H9 (cell line): ENCODE data around the gene LRRC8E. TPM values are rescaled to one million over a fixed set of nuclear protein-coding genes. Genes with fewer than 3 reads are reported as not detected.

ENCODE experiments used
- DNase-seq: peaks from one replicate; pipeline ENCODE4 v3.0.0-alpha.2; 2017
- H2AFZ ChIP-seq: one replicate; pipeline ENCODE4 v1.6.1; 2013; ENCODE audit warnings: mild to moderate bottlenecking, low read length, control low read depth, moderate library complexity
- H2AK5ac ChIP-seq: 2 replicates; pipeline ENCODE4 v1.6.1; 2013; ENCODE audit warnings: low read length, control low read depth, mixed read lengths; ENCODE audit not compliant: insufficient read length
- H2BK120ac ChIP-seq: one replicate; pipeline ENCODE4 v1.6.1; 2013; ENCODE audit warnings: low read depth, mild to moderate bottlenecking, low read length, control low read depth, inconsistent platforms; ENCODE audit not compliant: poor library complexity, severe bottlenecking
- H2BK12ac ChIP-seq: 2 replicates; pipeline ENCODE4 v1.6.1; 2013; ENCODE audit warnings: low read length, control low read depth, mixed read lengths, low read depth; ENCODE audit not compliant: insufficient read length
- H2BK15ac ChIP-seq: 2 replicates; pipeline ENCODE4 v1.6.1; 2013; ENCODE audit warnings: low read depth, low read length, control low read depth
- H2BK20ac ChIP-seq: one replicate; pipeline ENCODE4 v1.6.1; 2013; ENCODE audit warnings: low read depth, mild to moderate bottlenecking, low read length, control low read depth, inconsistent platforms; ENCODE audit not compliant: poor library complexity, severe bottlenecking
- H2BK5ac ChIP-seq: 2 replicates; pipeline ENCODE4 v1.6.1; 2013; ENCODE audit warnings: low read length, control low read depth, mixed read lengths; ENCODE audit not compliant: insufficient read length
- H3K14ac ChIP-seq: 2 replicates; pipeline ENCODE4 v1.6.1; 2013; ENCODE audit warnings: low read length, control low read depth; ENCODE audit not compliant: insufficient read depth
- H3K18ac ChIP-seq: 2 replicates; pipeline ENCODE4 v1.6.1; 2013; ENCODE audit warnings: low read depth, mild to moderate bottlenecking, mixed read lengths, low read length, control low read depth; ENCODE audit not compliant: insufficient read length
- H3K23ac ChIP-seq: 2 replicates; pipeline ENCODE4 v1.6.1; 2013; ENCODE audit warnings: low read length, control low read depth, mixed read lengths, low read depth; ENCODE audit not compliant: insufficient read length
- H3K23me2 ChIP-seq: 2 replicates; pipeline ENCODE4 v1.6.1; 2013; ENCODE audit warnings: low read depth, mild to moderate bottlenecking, mixed read lengths, low read length, control low read depth; ENCODE audit not compliant: insufficient read length, poor library complexity, severe bottlenecking
- H3K27ac ChIP-seq: 2 replicates; pipeline ENCODE4 v1.5.1; 2013; ENCODE audit warnings: low read length, control low read depth, mixed read lengths, low read depth; ENCODE audit not compliant: insufficient read length
- H3K27me3 ChIP-seq: 2 replicates; pipeline ENCODE4 v1.6.1; 2013; ENCODE audit warnings: low read length, control low read depth, inconsistent platforms; ENCODE audit not compliant: insufficient read depth
- H3K4ac ChIP-seq: 2 replicates; pipeline ENCODE4 v1.6.1; 2013; ENCODE audit warnings: low read depth, mild to moderate bottlenecking, control low read depth, inconsistent platforms, low read length, moderate library complexity
- H3K4me1 ChIP-seq: 2 replicates; pipeline ENCODE4 v1.6.1; 2013; ENCODE audit warnings: low read length, control low read depth, inconsistent platforms; ENCODE audit not compliant: insufficient read depth
- H3K4me2 ChIP-seq: 2 replicates; pipeline ENCODE4 v1.6.1; 2013; ENCODE audit warnings: low read length, control low read depth, mixed read lengths; ENCODE audit not compliant: insufficient read length, insufficient read depth
- H3K56ac ChIP-seq: 2 replicates; pipeline ENCODE4 v1.6.1; 2013; ENCODE audit warnings: low read depth, mild to moderate bottlenecking, mixed read lengths, low read length, control low read depth; ENCODE audit not compliant: insufficient read length
- H3K79me1 ChIP-seq: 2 replicates; pipeline ENCODE4 v1.6.1; 2013; ENCODE audit warnings: low read depth, mild to moderate bottlenecking, moderate library complexity, low read length, control low read depth, inconsistent platforms; ENCODE audit not compliant: insufficient read depth, poor library complexity, severe bottlenecking
- H3K79me2 ChIP-seq: 2 replicates; pipeline ENCODE4 v1.6.1; 2013; ENCODE audit warnings: low read length, control low read depth, inconsistent platforms; ENCODE audit not compliant: insufficient read depth
- H3K9ac ChIP-seq: 2 replicates; pipeline ENCODE4 v1.6.1; 2013; ENCODE audit warnings: low read length, control low read depth, mixed read lengths; ENCODE audit not compliant: insufficient read length; ENCODE audit errors: extremely low read depth
- H3K9me3 ChIP-seq: one replicate; pipeline ENCODE4 v1.6.1; 2013; ENCODE audit warnings: low read depth, low read length, inconsistent platforms; ENCODE audit not compliant: control insufficient read depth
- H3T11ph ChIP-seq: one replicate; pipeline ENCODE4 v1.6.1; 2013; ENCODE audit warnings: mild to moderate bottlenecking, low read length, control low read depth, inconsistent platforms
- H4K20me1 ChIP-seq: one replicate; pipeline ENCODE4 v1.6.1; 2013; ENCODE audit not compliant: control insufficient read depth, insufficient read length, insufficient read depth
- H4K5ac ChIP-seq: 2 replicates; pipeline ENCODE4 v1.6.1; 2013; ENCODE audit warnings: low read depth, mild to moderate bottlenecking, mixed read lengths, low read length, control low read depth; ENCODE audit not compliant: insufficient read length
- H4K8ac ChIP-seq: replicated peaks from 2 replicates; pipeline ENCODE4 v1.6.1; 2013; ENCODE audit warnings: low read length, control low read depth, mixed read lengths, low read depth; ENCODE audit not compliant: insufficient read length
- H4K91ac ChIP-seq: 2 replicates; pipeline ENCODE4 v1.6.1; 2013; ENCODE audit warnings: low read depth, mild to moderate bottlenecking, moderate library complexity, mixed read lengths, low read length, control low read depth; ENCODE audit not compliant: insufficient read length
- H3K27ac Mint-ChIP-seq, 3 experiments: 2 replicates in 2 of 3; 3 replicates in 1 of 3; pipeline ENCODE4 v1.8.0; 2020 to 2021; ENCODE audit warnings: mixed read lengths in 3 of 3, mild to moderate bottlenecking in 1 of 3, moderate library complexity in 1 of 3
- H3K27me3 Mint-ChIP-seq: 2 replicates; pipeline ENCODE4 v1.8.0; 2021; ENCODE audit warnings: low read depth, mild to moderate bottlenecking, moderate library complexity, mixed read lengths
- H3K36me3 Mint-ChIP-seq, 3 experiments: 2 replicates in 2 of 3; 3 replicates in 1 of 3; pipeline ENCODE4 v1.8.0; 2020 to 2021; ENCODE audit warnings: low read depth in 3 of 3, mixed read lengths in 3 of 3; ENCODE audit not compliant: insufficient read depth in 1 of 3
- H3K4me1 Mint-ChIP-seq, 2 experiments: 2 replicates each; pipeline ENCODE4 v1.8.0; 2020; ENCODE audit warnings: mixed read lengths in 2 of 2
- H3K4me3 Mint-ChIP-seq, 2 experiments: 2 replicates in 1 of 2; 3 replicates in 1 of 2; pipeline ENCODE4 v1.8.0; 2020 to 2021; ENCODE audit warnings: mild to moderate bottlenecking in 2 of 2, mixed read lengths in 2 of 2, moderate library complexity in 1 of 2
- H3K9me3 Mint-ChIP-seq, 2 experiments: 2 replicates in 1 of 2; 3 replicates in 1 of 2; pipeline ENCODE4 v1.8.0; 2020; ENCODE audit warnings: mild to moderate bottlenecking in 2 of 2, mixed read lengths in 2 of 2, moderate library complexity in 1 of 2
- WGBS: extraction: QIAGEN DNeasy Blood & Tissue Kit; methylation state at CpG from one replicate; pipeline ENCODE4 v1.1.7; 2013; ENCODE audit warnings: missing lambda C conversion rate, low lambda C conversion rate, mixed read lengths; ENCODE audit not compliant: insufficient read length; ENCODE audit errors: extremely low coverage; 5-methylcytosine and 5-hydroxymethylcytosine counted together
- total RNA-seq: library from RNA; stranded (reverse); gene quantifications from 2 replicates; pipeline ENCODE4 v1.2.1, GENCODE V29; 2021
- TF ChIP-seq, protein P1 (sequence below): fragments of 200-600 bp; sonication (generic); conservative IDR thresholded peaks from 3 replicates; pipeline ENCODE4 v1.8.0; 2021; ENCODE audit warnings: antibody characterized with exemption, mild to moderate bottlenecking

Gene LRRC8E
- total RNA-seq, 1 experiment from 2014 or later: 4.8 TPM

DNA sequence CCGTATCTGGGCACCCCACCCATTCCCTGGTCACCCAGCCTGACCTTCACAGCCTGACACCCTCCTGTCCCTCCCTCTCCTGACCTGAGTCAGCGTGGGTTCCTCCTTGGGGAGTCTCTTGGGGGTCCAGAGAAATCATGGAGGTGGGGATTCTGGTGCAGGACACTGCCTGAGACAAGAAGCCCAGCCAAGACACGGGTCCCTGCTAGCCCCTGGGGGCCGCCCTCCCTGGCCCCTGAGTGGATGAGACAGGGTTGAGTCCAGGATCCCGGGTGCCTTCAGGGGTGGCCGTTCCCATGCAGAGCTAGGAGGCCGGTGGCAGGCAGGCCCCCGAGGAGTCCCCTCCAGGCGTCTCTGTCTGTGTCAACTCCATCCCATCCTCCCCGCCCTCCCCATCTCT lies 17.0 kb downstream of the LRRC8E start:
- Histone ChIP-seq H2AK5ac (no peak overlapping the region), H3K23ac (no peak overlapping the region), H2BK15ac (no peak overlapping the region), H2BK12ac (no peak overlapping the region), H2BK20ac (no peak overlapping the region), H4K8ac (no peak overlapping the region), H2AFZ (no peak overlapping the region), H4K91ac (no peak overlapping the region), H3K27me3 (no peaks in the 10 kb centered on the region), H2BK5ac (no peak overlapping the region), H3K27ac (no peak overlapping the region), H3K4ac (no peak overlapping the region), H3K14ac (no peak overlapping the region), H3K56ac (no peak overlapping the region), H3K4me2 (no peak overlapping the region), H2BK120ac (no peak overlapping the region), H3K23me2 (peaks cover 19% of the 10 kb centered on the region), H3K79me1 (no peaks in the 10 kb centered on the region), H3K9me3 (no peaks in the 10 kb centered on the region), H3K9ac (no peak overlapping the region), H3K4me1 (0 out of 2 replicates have a peak, but pooled peaks cover 4% of the 10 kb centered on the region), H4K20me1 (no peaks in the 10 kb centered on the region), H3T11ph (no peak overlapping the region), H3K79me2 (peaks cover 6% of the 10 kb centered on the region; the same call in 1 of the 2 replicates), H3K18ac (no peak overlapping the region), H4K5ac (no peak overlapping the region)
- Mint-ChIP-seq H3K4me1 (peaks cover 15 to 24% of the 10 kb centered on the region in 2 experiments), H3K9me3 (no peaks in the 10 kb centered on the region; a peak in 3 of 5 replicates), H3K27ac (peak overlapping the region; percentile 42 to 97 (median 60); a peak in 3 of 7 replicates), H3K27me3 (peaks cover 3% of the 10 kb centered on the region), H3K4me3 (peak overlapping the region; percentile 86 to 93), H3K36me3 (peaks cover 6 to 17% (median 9%) of the 10 kb centered on the region in 3 experiments; a peak in 6 of 7 replicates)
- DNase-seq: no peak
- no CpG with 5 or more reads among the region's 10 CpGs for WGBS
- TF ChIP-seq, protein P1, sequence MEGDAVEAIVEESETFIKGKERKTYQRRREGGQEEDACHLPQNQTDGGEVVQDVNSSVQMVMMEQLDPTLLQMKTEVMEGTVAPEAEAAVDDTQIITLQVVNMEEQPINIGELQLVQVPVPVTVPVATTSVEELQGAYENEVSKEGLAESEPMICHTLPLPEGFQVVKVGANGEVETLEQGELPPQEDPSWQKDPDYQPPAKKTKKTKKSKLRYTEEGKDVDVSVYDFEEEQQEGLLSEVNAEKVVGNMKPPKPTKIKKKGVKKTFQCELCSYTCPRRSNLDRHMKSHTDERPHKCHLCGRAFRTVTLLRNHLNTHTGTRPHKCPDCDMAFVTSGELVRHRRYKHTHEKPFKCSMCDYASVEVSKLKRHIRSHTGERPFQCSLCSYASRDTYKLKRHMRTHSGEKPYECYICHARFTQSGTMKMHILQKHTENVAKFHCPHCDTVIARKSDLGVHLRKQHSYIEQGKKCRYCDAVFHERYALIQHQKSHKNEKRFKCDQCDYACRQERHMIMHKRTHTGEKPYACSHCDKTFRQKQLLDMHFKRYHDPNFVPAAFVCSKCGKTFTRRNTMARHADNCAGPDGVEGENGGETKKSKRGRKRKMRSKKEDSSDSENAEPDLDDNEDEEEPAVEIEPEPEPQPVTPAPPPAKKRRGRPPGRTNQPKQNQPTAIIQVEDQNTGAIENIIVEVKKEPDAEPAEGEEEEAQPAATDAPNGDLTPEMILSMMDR: no peak
